Measurements from ENCODE around the gene MCUB. TPM values are rescaled to one million over a fixed set of nuclear protein-coding genes. Genes with fewer than 3 reads are reported as not detected.

MCUB gene
- total and polyA plus RNA-seq, 2 donors (not counting 3 experiments of a cell fraction or from before 2014, with no cell fraction given) = 32.5 to 53.8 TPM

DNA sequence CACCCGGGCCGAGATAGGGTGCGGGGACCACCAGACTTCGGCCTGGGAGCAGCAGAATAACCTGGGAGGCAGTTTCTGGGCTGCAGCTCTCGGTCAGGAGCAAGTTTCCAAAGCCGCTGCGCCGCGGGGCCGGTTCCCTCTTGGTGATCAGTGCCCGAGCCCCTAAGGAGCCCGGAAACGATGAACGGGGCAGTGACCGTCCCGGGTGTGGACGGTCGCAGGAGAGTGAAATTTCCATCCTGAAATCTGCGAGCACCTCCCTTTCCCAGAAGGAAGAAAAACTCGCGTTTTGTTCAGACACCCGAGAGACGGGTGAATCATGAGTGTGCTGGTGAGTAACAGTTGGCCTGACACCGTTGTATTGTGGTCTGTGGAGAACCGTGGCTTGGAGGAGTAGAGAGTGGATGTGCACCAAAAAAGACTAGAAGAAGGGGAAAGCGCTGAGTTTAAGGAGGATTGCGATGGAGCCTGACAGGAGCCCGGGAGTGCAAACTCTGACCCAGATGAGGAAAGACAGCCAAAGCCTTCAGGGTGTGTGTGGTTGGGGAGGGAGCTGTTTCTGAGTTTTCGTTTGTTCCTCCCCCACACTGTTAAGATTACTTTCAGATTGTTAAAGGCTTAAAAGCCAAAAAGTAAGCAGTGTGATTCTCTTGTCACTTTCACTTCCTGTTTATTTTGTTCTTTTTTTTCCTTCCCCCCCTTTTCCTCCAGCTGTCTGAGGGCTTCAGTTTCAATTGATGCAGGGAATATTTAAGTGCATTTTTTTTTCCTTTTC is 828 bp downstream of the MCUB start:
- ChIA-PET CTCF (interaction anchor here (0.7 to 5.0 kb wide), 10 partner anchors 12 to 244 kb away, joined by 3 to 28 read pairs (median 4); partner anchors contain the start of gene SEC24B), POLR2A (interaction anchor here (0.6 to 1.0 kb wide), 3 partner anchors 12 to 127 kb away, joined by 4 to 8 read pairs (median 5); no protein-coding TSS in a partner anchor)
- Histone ChIP-seq H3K9me1 (replicated peaks; ENCODE audit: control insufficient read depth, extremely low read depth, insufficient read depth, low read length) (no peaks in the 10 kb centered on the region), H3K4me3 (replicated peaks in 1 of 3; ENCODE audit: insufficient read depth in 1 of 3, low read depth in 1 of 3, low read length in 3 of 3) (peak overlapping the region; percentile 73 to 93 (median 90)), H3K79me2 (ENCODE audit: control insufficient read depth, insufficient read depth, low read length) (peaks cover 17% of the 10 kb centered on the region), H3K9ac (replicated peaks; ENCODE audit: extremely low read depth, insufficient read depth, low read length) (peak overlapping the region; percentile 96), H3K9me3 (replicated peaks; ENCODE audit: control insufficient read depth, insufficient read depth, low read length) (no peaks in the 10 kb centered on the region), H3K27ac (ENCODE audit: insufficient read depth, low read depth, low read length) (peak overlapping the region; percentile 94), H4K20me1 (replicated peaks; ENCODE audit: control insufficient read depth, extremely low read depth, insufficient read depth, low read length) (no peaks in the 10 kb centered on the region), H2AFZ (ENCODE audit: low read depth, low read length) (peak overlapping the region; percentile 94), H3K27me3 (ENCODE audit: control insufficient read depth in 2 of 2, insufficient read depth in 2 of 2, low read length in 2 of 2) (no peaks in the 10 kb centered on the region), H3K4me1 (ENCODE audit: control insufficient read depth, extremely low read depth, insufficient read depth, low read length) (peaks cover 16% of the 10 kb centered on the region), H3K36me3 (ENCODE audit: control insufficient read depth in 2 of 2, extremely low read depth in 1 of 2, insufficient read depth in 2 of 2, low read length in 2 of 2) (no peaks in the 10 kb centered on the region), H3K4me2 (ENCODE audit: insufficient read depth, low read length) (peak overlapping the region; percentile 99)
- dilution Hi-C loops (cut with MboI; ENCODE audit: extremely low pct_ligation_motif_present, low sequenced_read_pairs) = no loop called here
- peak; percentile 83 for FAIRE-seq
- TF ChIP-seq JUN (IDR thresholded peaks at IDR 0.05; ENCODE audit: borderline replicate concordance, insufficient read depth, insufficient read length, low read depth) (no peak), EZH2 (IDR thresholded peaks at IDR 0.05; ENCODE audit: borderline replicate concordance, low read depth, low read length, severe bottlenecking) (no peak), POLR2A (IDR thresholded peaks at IDR 0.05; ENCODE audit: low read depth, low read length) (no peak), FOS (IDR thresholded peaks at IDR 0.05; ENCODE audit: borderline replicate concordance, insufficient read depth, low read length) (peak; percentile 63), GATA2 (IDR thresholded peaks at IDR 0.05; ENCODE audit: insufficient read depth, insufficient read length, low read depth, low read length) (no peak), MYC (IDR thresholded peaks at IDR 0.05; ENCODE audit: low read depth, low read length) (no peak)
- TF ChIP-seq, protein P1, sequence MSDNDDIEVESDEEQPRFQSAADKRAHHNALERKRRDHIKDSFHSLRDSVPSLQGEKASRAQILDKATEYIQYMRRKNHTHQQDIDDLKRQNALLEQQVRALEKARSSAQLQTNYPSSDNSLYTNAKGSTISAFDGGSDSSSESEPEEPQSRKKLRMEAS (IDR thresholded peaks at IDR 0.05; ENCODE audit: insufficient read depth, insufficient read length) = no peak
- peak; percentile 74 for DNase-seq (ENCODE audit: low read depth, low spot score)
- BruUV-seq (replicated peaks) = TSS peak; percentile 25
- intact Hi-C loops (cut with micrococcal nuclease) = loop anchor here (1.0 to 10.0 kb wide), 8 partner anchors 13 to 524 kb away; partner anchors contain the start of genes CASP6, CFI and SEC24B

Measured in endothelial cell of umbilical vein (primary cell).